DMS79 treated with DMSO at 0.1 percent for 48 hours (cell line): ENCODE data around the gene ATP5ME.
"Not testable (repeated sequence)": the region's sequence is repeated elsewhere in the genome, so short reads cannot be mapped to it uniquely, and the experiment has no call there.

Experiments
- DNase-seq: peaks from one replicate; lab custom pipeline; 2025; lab: John Stamatoyannopoulos, UW

ATP5ME gene

GRCh38 chr4:683247-683897 lies 9.3 kb upstream of the ATP5ME start:
- no peak for DNase-seq

GRCh38 chr4:682490-683172 lies 8.6 kb upstream of the ATP5ME start:
- no peak for DNase-seq

DNA sequence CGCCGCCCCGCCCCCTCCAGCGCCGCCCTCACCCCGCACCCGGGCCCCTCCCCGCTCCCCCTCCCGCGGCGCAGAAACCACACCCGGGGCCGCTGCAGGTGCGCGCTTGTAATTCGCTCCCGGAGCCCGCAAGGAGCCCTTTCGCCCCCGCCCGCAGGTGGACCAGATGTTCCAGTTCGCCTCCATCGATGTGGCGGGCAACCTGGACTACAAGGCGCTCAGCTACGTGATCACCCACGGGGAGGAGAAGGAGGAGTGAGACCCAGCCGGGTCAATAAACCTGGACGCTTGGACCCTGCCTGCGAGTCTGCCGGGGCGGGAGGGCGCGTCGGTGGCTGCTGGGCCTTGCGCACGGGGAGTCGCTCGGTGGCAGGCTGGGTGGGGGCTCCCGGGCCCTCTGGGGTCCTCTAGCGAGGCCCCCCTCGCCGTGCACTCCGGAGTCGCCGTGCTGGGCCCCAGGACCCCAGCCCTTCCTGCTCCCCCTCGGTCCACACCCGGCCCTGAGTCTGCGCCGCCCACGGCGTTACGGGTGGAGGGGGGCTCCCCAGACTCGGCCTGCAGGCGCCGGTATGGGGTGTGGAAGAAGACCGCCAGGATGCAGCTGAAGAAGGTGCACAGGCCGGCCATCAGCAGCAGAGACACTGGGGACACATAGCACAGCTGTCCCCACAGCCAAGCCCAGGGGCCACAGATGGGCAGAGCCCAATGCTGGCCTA lies 7.8 kb upstream of the ATP5ME start:
- DNase-seq: peak; percentile 1

DNA sequence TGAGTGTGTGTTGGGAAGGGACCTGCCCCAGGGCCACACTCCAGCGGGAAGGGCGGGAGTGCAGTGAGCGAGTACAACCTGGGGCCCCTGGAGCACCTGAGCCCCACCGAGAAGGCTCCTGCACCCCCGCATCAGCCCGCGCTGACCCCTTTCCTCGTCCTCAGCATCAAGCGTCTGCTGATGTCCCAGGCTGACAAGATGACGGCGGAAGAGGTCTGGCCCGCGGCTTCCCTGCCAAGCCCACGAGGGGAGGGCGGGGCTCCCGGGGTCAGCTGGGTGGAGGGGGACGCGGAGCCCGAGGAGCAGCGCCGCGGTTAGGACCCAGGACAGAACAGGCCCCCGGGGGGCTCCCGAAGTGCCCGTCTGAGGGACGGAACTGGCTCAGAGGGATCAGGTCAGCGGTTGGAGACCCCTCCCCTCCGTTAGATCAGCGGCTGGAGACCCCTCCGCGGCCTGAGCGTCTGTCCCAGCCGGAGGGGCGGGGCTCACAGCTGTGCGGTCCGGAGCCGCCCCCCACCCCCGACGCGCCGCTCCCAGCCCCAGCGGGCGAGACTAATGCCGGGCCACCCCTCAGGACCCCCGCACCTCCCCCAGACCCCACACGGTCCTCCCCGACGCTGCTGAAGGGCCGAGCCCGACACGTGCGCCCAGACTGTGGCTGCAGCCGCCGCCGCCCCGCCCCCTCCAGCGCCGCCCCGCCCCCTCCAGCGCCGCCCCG lies 7.0 kb upstream of the ATP5ME start:
- no peak for DNase-seq

- DNase-seq: no peak
Observed at GRCh38 chr4:680551-680927, 6.5 kb upstream of the ATP5ME start.

- DNase-seq: no peak
Observed at GRCh38 chr4:680091-680490, 6.0 kb upstream of the ATP5ME start.

GRCh38 chr4:679629-680028 lies 5.6 kb upstream of the ATP5ME start:
- DNase-seq: no peak

- no peak for DNase-seq
Observed at GRCh38 chr4:679104-679481, 5.0 kb upstream of the ATP5ME start.

GRCh38 chr4:678331-679103 lies 4.4 kb upstream of the ATP5ME start:
- DNase-seq: no peak

- DNase-seq: no peak
Observed at GRCh38 chr4:677431-678293, 3.6 kb upstream of the ATP5ME start.

GRCh38 chr4:676871-677235 lies 2.8 kb upstream of the ATP5ME start:
- no peak for DNase-seq

DNA sequence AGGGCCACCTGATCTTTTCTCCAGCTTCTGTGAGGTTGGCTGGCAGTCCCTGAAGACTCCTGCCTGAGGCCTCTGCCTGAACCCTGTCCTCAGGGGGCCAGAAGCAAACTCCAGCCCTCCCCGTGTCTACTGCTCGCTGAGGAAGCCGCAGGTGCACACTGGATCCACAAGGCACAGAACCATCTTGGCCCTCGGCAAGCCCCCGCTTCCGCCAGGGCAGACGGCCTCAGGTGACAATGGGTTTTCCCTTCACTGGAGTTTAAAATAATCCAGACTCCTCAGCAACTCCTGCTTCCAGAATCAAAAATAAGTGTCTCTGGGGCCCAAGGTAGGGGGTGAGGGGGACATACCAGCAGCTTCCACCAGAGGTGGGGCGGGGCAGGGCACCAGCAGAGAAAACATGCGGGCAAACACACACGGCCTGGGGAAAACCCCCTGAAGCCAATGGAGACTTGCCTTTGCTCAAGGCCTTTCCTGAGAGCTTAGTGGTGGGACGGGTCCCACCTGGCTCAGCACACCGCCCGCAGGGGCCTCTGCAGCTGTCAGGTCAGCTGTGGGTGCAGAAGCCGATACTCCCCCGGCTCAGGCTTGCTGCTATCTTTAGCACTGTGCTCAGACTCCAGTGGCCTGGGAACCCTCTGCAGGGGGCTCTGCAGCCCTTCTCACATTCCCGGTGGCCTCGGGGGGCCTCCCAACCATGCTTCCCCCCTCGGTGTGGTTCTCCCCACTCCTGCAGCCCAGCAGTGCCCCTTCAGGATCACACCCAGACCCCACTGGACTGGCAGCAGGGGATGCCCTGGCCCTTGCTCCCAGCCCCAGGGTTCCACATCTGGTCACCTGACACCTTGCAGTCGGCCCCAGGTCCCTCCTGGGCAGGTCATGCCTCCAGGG lies 2.1 kb upstream of the ATP5ME start:
- no peak for DNase-seq

- no peak for DNase-seq
Observed at GRCh38 chr4:675036-675882, 1.2 kb upstream of the ATP5ME start.

GRCh38 chr4:673349-674091 lies 556 bp downstream of the ATP5ME start:
- no peak for DNase-seq

DNA sequence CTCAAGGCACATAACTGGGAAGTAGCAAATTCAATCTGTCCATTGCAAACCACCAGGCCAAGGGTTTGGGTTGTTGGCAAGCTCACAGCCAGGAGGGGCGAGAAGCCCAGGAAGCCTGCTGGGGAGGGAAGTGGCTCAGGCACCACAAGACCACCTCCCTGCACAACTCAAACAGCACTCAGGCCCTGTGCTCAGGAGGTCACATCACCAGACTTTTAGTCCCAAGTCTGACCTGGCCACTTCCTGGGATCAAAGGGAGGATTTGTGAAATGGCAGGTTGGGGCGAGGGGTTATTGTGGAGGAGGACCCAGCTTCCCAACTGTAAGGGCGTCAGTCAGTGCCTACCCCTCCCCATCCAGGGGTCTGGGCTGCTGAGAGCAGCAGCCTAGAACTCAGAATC lies 2.3 kb downstream of the ATP5ME start:
- DNase-seq: no peak

- not testable (repeated sequence) for DNase-seq
Observed at GRCh38 chr4:669806-670559, 4.1 kb downstream of the ATP5ME start.

GRCh38 chr4:668219-668618 lies 5.9 kb downstream of the ATP5ME start:
- DNase-seq: not testable (repeated sequence)

- no peak for DNase-seq
Observed at GRCh38 chr4:667545-667925, 6.5 kb downstream of the ATP5ME start.
